Karpas-422 (cell line): ENCODE measurements around the gene ARHGAP22. TPM values are rescaled to one million over a fixed set of nuclear protein-coding genes. Genes with fewer than 3 reads are reported as not detected.

Experiments
- DNase-seq: peaks from one replicate; pipeline ENCODE4 v3.0.0-alpha.2; 2015
- H2AFZ ChIP-seq: fragments of 200-600 bp; sonication (generic); 2 replicates; pipeline ENCODE4 v1.6.1; 2014; ENCODE audit warnings: antibody characterized with exemption, low read length, mixed read lengths
- H3K27ac ChIP-seq: fragments of 200-600 bp; sonication (generic); 2 replicates; pipeline ENCODE4 v1.5.1; 2014; ENCODE audit warnings: mild to moderate bottlenecking, low read length, moderate library complexity
- H3K27me3 ChIP-seq: fragments of 200-600 bp; sonication (generic); 2 replicates; pipeline ENCODE4 v1.6.1; 2014; ENCODE audit warnings: low read length, mixed read lengths
- H3K36me3 ChIP-seq: fragments of 200-600 bp; sonication (generic); 2 replicates; pipeline ENCODE4 v1.6.1; 2014; ENCODE audit warnings: low read length, mixed read lengths; ENCODE audit not compliant: insufficient read depth
- H3K4me1 ChIP-seq: fragments of 200-600 bp; sonication (generic); 2 replicates; pipeline ENCODE4 v1.6.1; 2014; ENCODE audit warnings: mild to moderate bottlenecking, low read length, mixed read lengths
- H3K4me2 ChIP-seq: fragments of 200-600 bp; sonication (generic); 2 replicates; pipeline ENCODE4 v1.6.1; 2014; ENCODE audit warnings: low read length, low read depth, mild to moderate bottlenecking; ENCODE audit not compliant: poor library complexity, severe bottlenecking
- H3K4me3 ChIP-seq: fragments of 200-600 bp; sonication (generic); 2 replicates; pipeline ENCODE4 v1.5.1; 2014; ENCODE audit warnings: mild to moderate bottlenecking, antibody characterized with exemption, low read length, mixed read lengths
- H3K79me2 ChIP-seq: fragments of 200-600 bp; sonication (generic); 2 replicates; pipeline ENCODE4 v1.6.1; 2014; ENCODE audit warnings: mild to moderate bottlenecking, low read length, mixed read lengths
- H3K9ac ChIP-seq: fragments of 200-600 bp; sonication (generic); 2 replicates; pipeline ENCODE4 v1.6.0; 2014; ENCODE audit warnings: low read length
- H3K9me2 ChIP-seq: fragments of 200-600 bp; sonication (generic), shearing (Covaris generic); replicated peaks from 2 replicates; pipeline ENCODE4 v1.6.0; 2014; ENCODE audit warnings: mild to moderate bottlenecking, low read length, moderate library complexity; ENCODE audit not compliant: insufficient read depth
- H3K9me3 ChIP-seq: fragments of 300-700, 200-600 bp; sonication (generic); 2 replicates; pipeline ENCODE4 v1.6.1; 2014; ENCODE audit warnings: low read length, mixed read lengths
- H4K20me1 ChIP-seq: fragments of 200-600 bp; sonication (generic); 2 replicates; pipeline ENCODE4 v1.6.1; 2014; ENCODE audit warnings: mild to moderate bottlenecking, antibody characterized with exemption, low read length, low read depth; ENCODE audit not compliant: insufficient read depth
- total RNA-seq: library from RNA; depleted of rRNA; stranded (reverse); fragments of >200 nt; shearing (Covaris generic); gene quantifications from 2 replicates; pipeline ENCODE4 v1.2.3, GENCODE V29; 2014; ENCODE audit warnings: low replicate concordance

The ARHGAP22 gene
- total RNA-seq, 1 experiment from 2014 or later = 0.07 TPM

DNA sequence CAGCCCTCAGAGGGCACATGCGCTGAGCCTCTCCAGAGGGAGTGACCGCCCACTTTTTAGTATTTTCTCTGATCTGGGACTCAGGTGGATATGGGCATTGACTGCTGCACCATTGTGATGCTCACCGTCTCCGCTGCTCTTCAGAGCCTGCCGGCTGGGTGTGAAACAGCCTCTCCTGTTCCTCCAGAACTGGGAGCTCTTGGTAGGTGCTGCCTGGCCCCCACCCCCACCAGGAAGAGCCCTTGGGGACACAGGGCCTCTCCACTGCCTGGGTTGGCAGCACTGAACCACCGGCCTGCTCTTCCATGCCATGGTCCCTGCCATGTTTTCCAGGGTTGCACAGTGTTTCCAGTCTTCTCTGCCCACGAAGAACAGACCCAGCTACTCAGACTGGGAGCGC is 36.3 kb downstream of the ARHGAP22 start:
- peaks cover 7% of the 10 kb centered on the region for H3K4me1 ChIP-seq
- no peak overlapping the region for H3K27ac ChIP-seq
- no peak overlapping the region for H2AFZ ChIP-seq
- no peak overlapping the region for H3K4me3 ChIP-seq
- H3K79me2 ChIP-seq = no peaks in the 10 kb centered on the region
- DNase-seq = no peak
- H3K4me2 ChIP-seq = no peak overlapping the region
- H4K20me1 ChIP-seq = no peaks in the 10 kb centered on the region
- no peak overlapping the region for H3K9ac ChIP-seq
- no peaks in the 10 kb centered on the region for H3K9me3 ChIP-seq
- no peaks in the 10 kb centered on the region for H3K9me2 ChIP-seq
- H3K27me3 ChIP-seq = no peaks in the 10 kb centered on the region
- H3K36me3 ChIP-seq = no peaks in the 10 kb centered on the region

DNA sequence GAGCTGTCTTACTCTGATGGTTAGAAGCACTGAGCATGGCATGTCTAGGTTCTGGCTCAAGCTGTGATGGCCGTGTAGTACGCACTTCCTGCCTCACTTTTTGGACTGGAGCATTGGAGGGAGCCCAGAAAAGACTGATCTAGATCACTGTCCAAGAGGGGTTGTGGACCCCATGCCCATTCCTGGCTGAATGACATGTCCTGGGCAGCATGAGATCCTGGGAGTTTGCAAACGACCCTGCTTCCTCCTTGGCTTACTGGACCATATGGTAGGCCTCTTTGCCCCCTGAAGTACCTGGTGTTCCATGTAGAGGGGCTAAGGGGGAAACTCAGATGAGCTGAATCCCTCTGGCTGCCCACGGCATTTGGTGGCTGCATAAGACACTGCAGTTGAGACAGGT is 36.7 kb downstream of the ARHGAP22 start:
- Histone ChIP-seq H3K9me3 (no peaks in the 10 kb centered on the region), H3K79me2 (no peaks in the 10 kb centered on the region), H4K20me1 (no peaks in the 10 kb centered on the region), H3K9ac (no peak overlapping the region), H3K27me3 (no peaks in the 10 kb centered on the region), H3K4me1 (peaks cover 3% of the 10 kb centered on the region), H3K9me2 (no peaks in the 10 kb centered on the region), H3K4me3 (no peak overlapping the region), H3K36me3 (no peaks in the 10 kb centered on the region), H3K27ac (no peak overlapping the region), H2AFZ (no peak overlapping the region), H3K4me2 (no peak overlapping the region)
- no peak for DNase-seq

DNA sequence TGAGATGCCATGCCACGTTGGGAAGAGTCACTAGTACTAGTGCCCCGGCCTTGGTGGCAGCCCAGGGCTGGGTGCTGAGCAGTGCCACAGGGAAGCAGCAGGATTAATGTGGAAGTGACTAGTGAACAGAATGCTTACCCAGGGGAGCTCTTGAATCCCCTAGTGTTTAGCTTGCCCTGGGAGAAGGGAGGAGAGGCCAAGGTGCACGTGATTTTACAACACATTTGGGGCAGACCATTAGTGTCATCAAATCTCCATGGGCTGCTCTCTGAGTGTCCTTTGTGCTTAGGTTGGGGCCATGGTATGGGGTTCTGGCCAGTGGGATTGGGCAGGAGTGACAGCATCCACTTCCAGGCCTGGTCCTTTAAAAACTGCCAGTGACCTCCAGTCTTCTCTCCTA is 37.5 kb downstream of the ARHGAP22 start:
- Histone ChIP-seq H3K4me3 (no peak overlapping the region), H2AFZ (no peak overlapping the region), H3K36me3 (no peaks in the 10 kb centered on the region), H3K4me1 (no peaks in the 10 kb centered on the region), H3K9me2 (no peaks in the 10 kb centered on the region), H3K27me3 (no peaks in the 10 kb centered on the region), H3K9ac (no peak overlapping the region), H4K20me1 (no peaks in the 10 kb centered on the region), H3K4me2 (no peak overlapping the region), H3K27ac (no peak overlapping the region), H3K79me2 (no peaks in the 10 kb centered on the region), H3K9me3 (no peaks in the 10 kb centered on the region)
- DNase-seq = no peak

DNA sequence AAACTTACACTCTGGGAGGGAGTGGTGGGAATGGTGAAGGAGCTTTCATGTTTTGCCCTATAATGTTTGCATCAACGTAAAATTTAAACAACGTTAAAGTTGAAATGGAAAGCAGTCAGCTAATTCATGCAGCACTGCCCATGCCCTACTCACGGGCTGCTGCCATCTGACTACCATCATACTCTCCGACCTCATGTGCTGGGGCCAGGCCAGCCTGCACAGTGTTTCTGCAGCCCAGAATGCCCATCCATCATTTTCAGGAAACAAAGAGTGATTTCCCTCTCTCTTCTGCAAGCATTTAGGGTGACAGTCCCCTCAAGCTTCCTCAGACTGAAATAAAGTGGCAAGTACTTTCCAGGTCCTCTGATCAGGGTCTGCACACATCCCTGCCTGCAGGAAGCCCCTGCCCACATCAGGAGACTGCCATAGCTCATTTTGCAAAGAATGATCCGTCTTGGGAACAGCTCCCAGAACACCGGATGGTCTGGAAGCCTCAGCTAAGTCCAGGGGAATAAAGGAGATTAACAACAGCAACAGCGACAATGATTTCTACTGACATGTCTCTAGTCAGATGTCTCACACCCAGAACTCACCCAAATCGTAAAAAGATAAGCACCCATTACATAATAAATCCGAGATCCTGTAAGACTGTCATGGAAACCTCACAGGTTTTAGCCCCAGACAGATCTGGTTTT is 40.3 kb downstream of the ARHGAP22 start:
- Histone ChIP-seq H3K27ac (no peak overlapping the region), H4K20me1 (no peaks in the 10 kb centered on the region), H3K4me2 (no peak overlapping the region), H3K9ac (no peak overlapping the region), H3K4me1 (no peaks in the 10 kb centered on the region), H3K9me3 (no peaks in the 10 kb centered on the region), H2AFZ (no peak overlapping the region), H3K9me2 (no peaks in the 10 kb centered on the region), H3K79me2 (no peaks in the 10 kb centered on the region), H3K4me3 (no peak overlapping the region), H3K36me3 (no peaks in the 10 kb centered on the region), H3K27me3 (no peaks in the 10 kb centered on the region)
- no peak for DNase-seq

DNA sequence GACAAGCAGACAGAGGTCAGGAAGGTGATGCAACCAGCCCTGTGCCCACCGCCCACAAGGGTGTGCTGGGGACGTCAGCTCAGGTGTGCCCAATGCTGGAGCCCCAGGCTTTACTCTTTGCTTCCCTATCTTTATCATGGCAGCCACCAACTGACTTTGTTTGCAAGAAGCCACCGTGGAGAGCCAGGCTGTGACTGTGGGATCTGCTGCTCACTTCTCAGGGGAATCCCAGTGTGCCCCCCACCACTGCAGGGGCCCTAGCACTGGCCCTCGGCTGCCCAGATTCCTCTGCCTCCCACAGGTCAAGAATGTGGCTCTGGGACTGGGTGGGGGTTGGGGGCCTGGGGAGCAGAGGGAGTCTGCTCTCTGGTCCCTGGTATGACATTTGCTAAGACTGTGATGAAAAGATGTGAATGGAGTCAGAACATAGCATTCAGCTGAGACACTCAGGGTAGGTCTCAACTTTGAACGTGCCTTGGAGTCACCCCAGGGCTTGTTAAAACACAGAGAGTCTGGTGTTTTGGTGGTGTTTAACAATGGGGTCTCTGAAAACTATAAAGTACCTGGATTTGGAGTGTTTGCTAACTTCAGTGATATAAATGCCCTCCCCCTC is 47.3 kb downstream of the ARHGAP22 start:
- Histone ChIP-seq H2AFZ (no peak overlapping the region), H3K9me3 (no peaks in the 10 kb centered on the region), H3K9ac (no peak overlapping the region), H3K4me2 (no peak overlapping the region), H3K4me1 (peaks cover 5% of the 10 kb centered on the region), H3K9me2 (no peaks in the 10 kb centered on the region), H3K36me3 (no peaks in the 10 kb centered on the region), H3K27ac (no peak overlapping the region), H3K79me2 (no peaks in the 10 kb centered on the region), H4K20me1 (no peaks in the 10 kb centered on the region), H3K27me3 (no peaks in the 10 kb centered on the region), H3K4me3 (no peak overlapping the region)
- DNase-seq = no peak

DNA sequence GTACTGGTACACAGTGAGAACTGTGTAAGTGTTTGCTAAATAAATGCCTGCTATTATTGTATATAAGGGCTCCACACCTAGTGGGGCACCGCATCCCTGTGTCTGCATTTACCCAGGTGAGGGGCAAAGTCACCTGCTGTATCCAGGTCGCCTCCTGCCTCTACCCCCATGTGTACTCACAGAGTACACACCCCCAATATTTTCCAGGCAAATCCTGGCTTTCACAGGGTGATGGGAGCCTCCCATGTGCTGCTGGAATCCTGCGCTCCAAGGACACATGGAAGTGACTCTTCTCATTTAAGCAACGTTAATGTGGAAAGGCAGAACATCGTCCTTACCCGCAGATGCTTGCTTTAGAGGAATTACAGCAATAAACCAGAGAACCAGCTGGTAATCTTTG is 48.2 kb downstream of the ARHGAP22 start:
- H3K4me2 ChIP-seq = no peak overlapping the region
- no peak overlapping the region for H3K4me3 ChIP-seq
- H2AFZ ChIP-seq = no peak overlapping the region
- no peak overlapping the region for H3K9ac ChIP-seq
- no peak overlapping the region for H3K27ac ChIP-seq
- H3K79me2 ChIP-seq = no peaks in the 10 kb centered on the region
- no peaks in the 10 kb centered on the region for H3K9me3 ChIP-seq
- H3K36me3 ChIP-seq = no peaks in the 10 kb centered on the region
- DNase-seq = no peak
- no peaks in the 10 kb centered on the region for H3K9me2 ChIP-seq
- H3K27me3 ChIP-seq = no peaks in the 10 kb centered on the region
- H3K4me1 ChIP-seq = peaks cover 5% of the 10 kb centered on the region
- no peaks in the 10 kb centered on the region for H4K20me1 ChIP-seq

DNA sequence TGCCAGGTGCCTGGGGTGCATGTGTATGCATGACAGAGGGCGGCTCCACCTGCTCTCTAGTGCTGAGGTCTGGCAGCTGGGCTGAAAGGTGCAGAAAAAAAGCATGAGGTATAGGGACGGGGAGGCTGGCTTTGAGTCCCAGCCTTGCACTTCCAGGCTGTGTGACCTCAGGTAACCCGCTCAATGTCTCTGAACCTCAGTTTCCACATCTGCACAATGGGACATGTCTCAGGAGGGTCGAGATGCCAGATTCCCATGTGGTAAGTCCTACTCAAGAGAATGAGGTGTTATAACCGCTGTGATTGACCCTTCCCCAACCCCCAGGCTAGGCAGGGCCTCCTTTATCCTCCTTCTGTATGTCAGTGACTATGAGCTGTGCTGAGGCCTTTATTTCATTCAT is 48.8 kb downstream of the ARHGAP22 start:
- H3K9ac ChIP-seq = no peak overlapping the region

DNA sequence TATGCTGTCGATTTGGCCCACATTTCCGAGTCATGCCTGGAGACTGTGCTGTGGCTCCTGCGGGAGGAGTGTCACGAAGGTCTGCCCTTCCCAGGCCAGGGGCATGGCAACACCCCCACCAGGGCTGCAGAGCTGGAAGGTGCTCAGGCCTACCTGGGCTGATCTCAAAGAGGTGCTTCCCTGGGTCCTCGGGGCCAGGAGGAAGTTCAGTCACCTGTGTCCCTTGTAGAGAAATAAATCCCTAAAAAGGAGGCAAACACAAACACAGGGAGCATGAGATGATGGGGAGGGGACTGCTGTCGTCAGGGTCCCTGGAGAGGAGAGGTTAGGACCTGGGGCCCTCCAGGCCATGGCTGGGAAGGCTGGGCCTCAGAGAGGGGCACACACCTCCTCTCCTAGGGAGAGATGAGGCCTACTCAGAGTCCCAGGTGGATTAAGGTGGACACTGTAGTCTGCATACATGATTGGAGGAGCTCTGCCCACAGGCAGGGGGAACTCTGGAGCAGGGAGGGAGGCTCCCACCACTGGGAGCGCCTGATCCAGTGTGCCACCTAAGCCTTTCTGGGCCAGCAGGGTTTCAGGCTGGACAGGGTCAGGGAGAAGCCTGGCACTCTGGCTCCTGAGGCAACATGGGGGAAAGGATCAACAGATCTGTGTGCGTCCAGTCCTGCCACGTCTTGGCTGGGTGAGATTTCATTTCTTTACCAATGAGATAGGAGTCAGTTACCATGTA is 49.4 kb downstream of the ARHGAP22 start:
- no peak for DNase-seq
- no peak overlapping the region for H2AFZ ChIP-seq
- peaks cover 5% of the 10 kb centered on the region for H3K4me1 ChIP-seq
- H3K36me3 ChIP-seq = no peaks in the 10 kb centered on the region
- no peaks in the 10 kb centered on the region for H3K79me2 ChIP-seq
- H3K27ac ChIP-seq = no peak overlapping the region
- no peaks in the 10 kb centered on the region for H3K9me2 ChIP-seq
- no peaks in the 10 kb centered on the region for H3K9me3 ChIP-seq
- no peak overlapping the region for H3K4me2 ChIP-seq
- no peak overlapping the region for H3K9ac ChIP-seq
- H4K20me1 ChIP-seq = no peaks in the 10 kb centered on the region
- H3K27me3 ChIP-seq = no peaks in the 10 kb centered on the region
- H3K4me3 ChIP-seq = no peak overlapping the region

More for the DNA sequence above, 48.8 kb downstream of the ARHGAP22 start:
- no peak overlapping the region for H3K4me3 ChIP-seq
- H3K27me3 ChIP-seq = no peaks in the 10 kb centered on the region
- H3K27ac ChIP-seq = no peak overlapping the region
- H3K36me3 ChIP-seq = no peaks in the 10 kb centered on the region
- H3K79me2 ChIP-seq = no peaks in the 10 kb centered on the region
- no peak for DNase-seq
- no peak overlapping the region for H2AFZ ChIP-seq
- H3K4me1 ChIP-seq = peaks cover 5% of the 10 kb centered on the region
- H4K20me1 ChIP-seq = no peaks in the 10 kb centered on the region
- no peaks in the 10 kb centered on the region for H3K9me3 ChIP-seq
- H3K4me2 ChIP-seq = no peak overlapping the region
- no peaks in the 10 kb centered on the region for H3K9me2 ChIP-seq
